Nephron progenitor cell (in vitro differentiated cells): Measurements from ENCODE around the gene SUB1.

Experiments
- DNase-seq: peaks from one replicate; pipeline ENCODE4 v3.0.0; 2021
- H3K27ac Mint-ChIP-seq: 2 replicates; pipeline ENCODE4 v1.8.0; 2021; ENCODE audit warnings: mild to moderate bottlenecking, moderate library complexity, mixed read lengths
- H3K27me3 Mint-ChIP-seq: 2 replicates; pipeline ENCODE4 v1.8.0; 2021; ENCODE audit warnings: mild to moderate bottlenecking, low read depth, mixed read lengths; ENCODE audit not compliant: poor library complexity
- H3K36me3 Mint-ChIP-seq: 2 replicates; pipeline ENCODE4 v1.8.0; 2021; ENCODE audit warnings: low read depth, mixed read lengths
- H3K4me1 Mint-ChIP-seq: 2 replicates; pipeline ENCODE4 v1.8.0; 2021; ENCODE audit warnings: mixed read lengths
- H3K4me3 Mint-ChIP-seq: 2 replicates; pipeline ENCODE4 v1.8.0; 2021; ENCODE audit warnings: mild to moderate bottlenecking, moderate library complexity, mixed read lengths
- H3K9me3 Mint-ChIP-seq: 2 replicates; pipeline ENCODE4 v1.8.0; 2021; ENCODE audit warnings: mild to moderate bottlenecking, moderate library complexity, mixed read lengths
- TF ChIP-seq, protein P1 (sequence below): fragments of 200-600 bp; sonication (generic); IDR thresholded peaks from 2 replicates; pipeline ENCODE4 v1.5.0; 2021; ENCODE audit warnings: antibody characterized with exemption

Gene SUB1

DNA sequence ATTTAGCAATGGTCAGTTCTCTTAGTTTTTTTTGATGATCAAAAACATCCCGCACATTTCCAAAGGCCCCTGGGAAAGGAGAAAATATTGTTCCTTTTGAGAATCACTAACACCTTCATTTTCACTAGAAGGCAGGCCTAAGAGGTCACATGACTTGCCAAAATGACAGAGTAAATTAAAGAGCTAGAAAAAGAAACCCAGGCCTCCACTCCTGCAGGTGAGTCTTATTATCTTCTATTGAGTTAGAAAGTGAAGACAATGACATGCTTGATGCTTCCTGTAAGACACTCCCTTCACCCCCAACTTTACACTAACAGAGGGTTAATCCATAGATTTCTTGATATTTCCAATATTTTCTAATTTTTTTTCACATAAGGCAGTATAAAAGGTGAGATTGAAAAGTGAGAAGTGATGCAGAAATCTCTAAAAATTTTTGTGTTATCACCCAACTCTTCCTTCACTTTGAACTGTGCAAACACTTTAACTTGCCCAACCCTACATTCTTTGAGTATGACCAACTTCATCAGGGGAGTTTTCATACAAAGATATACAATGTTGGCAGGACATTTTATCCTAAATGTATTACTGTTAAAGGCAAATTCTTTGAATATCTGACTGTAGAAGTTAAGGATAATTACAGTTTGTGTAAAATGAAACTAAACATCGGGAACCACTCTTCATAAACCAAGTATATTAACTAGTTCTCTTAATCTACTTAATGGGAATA lies 57.1 kb downstream of the SUB1 start:
- no peaks in the 10 kb centered on the region for H3K9me3 Mint-ChIP-seq
- peaks cover 3% of the 10 kb centered on the region for H3K27me3 Mint-ChIP-seq
- DNase-seq, result no peak
- no peak overlapping the region for H3K27ac Mint-ChIP-seq
- no peak overlapping the region for H3K4me3 Mint-ChIP-seq
- TF ChIP-seq, protein P1, sequence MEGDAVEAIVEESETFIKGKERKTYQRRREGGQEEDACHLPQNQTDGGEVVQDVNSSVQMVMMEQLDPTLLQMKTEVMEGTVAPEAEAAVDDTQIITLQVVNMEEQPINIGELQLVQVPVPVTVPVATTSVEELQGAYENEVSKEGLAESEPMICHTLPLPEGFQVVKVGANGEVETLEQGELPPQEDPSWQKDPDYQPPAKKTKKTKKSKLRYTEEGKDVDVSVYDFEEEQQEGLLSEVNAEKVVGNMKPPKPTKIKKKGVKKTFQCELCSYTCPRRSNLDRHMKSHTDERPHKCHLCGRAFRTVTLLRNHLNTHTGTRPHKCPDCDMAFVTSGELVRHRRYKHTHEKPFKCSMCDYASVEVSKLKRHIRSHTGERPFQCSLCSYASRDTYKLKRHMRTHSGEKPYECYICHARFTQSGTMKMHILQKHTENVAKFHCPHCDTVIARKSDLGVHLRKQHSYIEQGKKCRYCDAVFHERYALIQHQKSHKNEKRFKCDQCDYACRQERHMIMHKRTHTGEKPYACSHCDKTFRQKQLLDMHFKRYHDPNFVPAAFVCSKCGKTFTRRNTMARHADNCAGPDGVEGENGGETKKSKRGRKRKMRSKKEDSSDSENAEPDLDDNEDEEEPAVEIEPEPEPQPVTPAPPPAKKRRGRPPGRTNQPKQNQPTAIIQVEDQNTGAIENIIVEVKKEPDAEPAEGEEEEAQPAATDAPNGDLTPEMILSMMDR, result no peak
- no peaks in the 10 kb centered on the region for H3K4me1 Mint-ChIP-seq
- H3K36me3 Mint-ChIP-seq, result no peaks in the 10 kb centered on the region

DNA sequence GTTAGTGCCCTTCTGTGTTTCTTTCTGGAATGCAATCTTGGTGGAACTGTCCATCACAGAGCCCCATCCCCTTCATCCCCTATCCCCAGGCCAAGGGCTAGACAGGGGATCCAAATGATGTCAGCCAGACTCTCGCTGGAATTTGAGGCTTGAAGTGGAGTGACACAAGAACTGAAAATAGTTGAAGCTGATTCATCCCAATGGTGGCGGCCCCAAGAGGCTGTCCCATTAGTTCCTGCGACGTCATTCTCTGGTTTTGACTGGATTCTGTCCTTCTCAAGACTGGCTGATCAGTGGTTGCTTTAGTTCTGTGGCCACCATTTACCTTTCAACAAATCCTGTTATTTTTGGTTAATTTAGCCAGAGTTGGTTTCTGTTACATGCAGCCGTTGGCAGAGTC lies 59.9 kb downstream of the SUB1 start:
- TF ChIP-seq, protein P1, result no peak
- no peak overlapping the region for H3K27ac Mint-ChIP-seq
- no peak for DNase-seq
- H3K27me3 Mint-ChIP-seq, result peaks cover 3% of the 10 kb centered on the region
- no peaks in the 10 kb centered on the region for H3K4me1 Mint-ChIP-seq
- H3K4me3 Mint-ChIP-seq, result no peak overlapping the region
- H3K9me3 Mint-ChIP-seq, result no peaks in the 10 kb centered on the region
- no peaks in the 10 kb centered on the region for H3K36me3 Mint-ChIP-seq

DNA sequence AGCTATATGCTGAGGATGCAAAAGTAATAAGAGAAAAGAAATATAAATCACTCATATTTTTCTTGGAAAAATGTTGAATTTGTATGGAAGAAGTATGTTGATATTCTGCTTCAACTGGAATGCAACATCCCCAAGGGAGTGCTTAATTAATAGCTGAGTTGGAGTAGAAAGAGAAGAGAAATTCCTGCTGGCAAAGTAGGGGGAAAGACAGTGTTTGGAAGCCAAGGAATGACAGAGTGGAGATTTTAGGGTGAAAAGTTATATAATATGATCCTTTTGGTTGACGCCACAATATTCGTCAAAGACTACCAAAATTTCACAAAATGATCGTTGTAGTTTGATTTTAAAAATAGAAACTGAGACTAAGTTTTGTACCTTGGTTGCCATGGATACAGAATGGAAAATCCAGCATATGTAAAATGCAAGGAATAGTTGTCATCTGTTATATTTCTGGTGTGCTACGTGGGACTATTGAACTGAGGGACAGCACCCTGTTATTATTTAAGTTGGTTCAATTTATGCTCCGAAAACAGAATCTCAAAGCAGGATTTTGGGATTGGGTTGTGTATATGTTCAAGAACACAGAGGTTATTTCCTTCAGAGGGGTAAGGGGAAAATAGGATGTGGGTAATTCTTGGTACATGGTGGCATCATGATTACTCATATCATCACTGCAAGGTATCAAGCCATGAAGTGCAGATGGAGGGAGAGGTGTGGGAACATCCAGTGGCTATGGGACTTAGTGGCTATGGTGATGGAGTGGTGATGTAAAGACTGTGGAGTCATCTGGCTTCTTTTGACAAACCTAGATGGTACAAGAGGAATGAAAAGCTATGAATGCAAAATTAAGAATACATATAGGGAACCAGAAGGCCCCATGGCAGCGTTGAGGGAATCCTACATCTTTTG lies 61.0 kb downstream of the SUB1 start:
- H3K4me3 Mint-ChIP-seq, result no peak overlapping the region
- H3K27ac Mint-ChIP-seq, result no peak overlapping the region
- TF ChIP-seq, protein P1, result no peak
- H3K9me3 Mint-ChIP-seq, result no peaks in the 10 kb centered on the region
- H3K27me3 Mint-ChIP-seq, result peaks cover 3% of the 10 kb centered on the region
- no peak for DNase-seq
- H3K36me3 Mint-ChIP-seq, result no peaks in the 10 kb centered on the region
- H3K4me1 Mint-ChIP-seq, result no peaks in the 10 kb centered on the region

DNA sequence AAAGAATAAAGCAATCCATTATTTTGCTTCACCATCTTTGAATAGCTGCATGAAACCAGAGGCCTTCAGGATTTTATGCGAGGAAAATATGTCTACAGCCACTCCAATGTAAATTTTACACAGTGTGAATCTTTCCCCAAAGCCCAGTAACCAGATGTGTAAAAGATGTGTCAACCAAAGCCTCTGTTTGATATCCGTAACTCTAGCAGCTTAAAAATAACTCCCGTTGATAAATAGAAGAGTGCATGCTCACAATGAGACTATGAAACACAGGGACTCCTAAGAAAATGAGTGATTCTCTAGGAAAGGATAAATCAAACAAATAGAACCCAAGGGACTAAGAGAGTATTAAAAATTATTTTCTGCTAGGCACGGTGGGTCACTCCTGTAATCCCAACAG lies 65.7 kb downstream of the SUB1 start:
- Mint-ChIP-seq H3K27me3 (peaks cover 13% of the 10 kb centered on the region), H3K9me3 (peaks cover 14% of the 10 kb centered on the region), H3K36me3 (no peaks in the 10 kb centered on the region), H3K4me3 (no peak overlapping the region), H3K4me1 (no peaks in the 10 kb centered on the region), H3K27ac (no peak overlapping the region)
- TF ChIP-seq, protein P1, result no peak
- no peak for DNase-seq

DNA sequence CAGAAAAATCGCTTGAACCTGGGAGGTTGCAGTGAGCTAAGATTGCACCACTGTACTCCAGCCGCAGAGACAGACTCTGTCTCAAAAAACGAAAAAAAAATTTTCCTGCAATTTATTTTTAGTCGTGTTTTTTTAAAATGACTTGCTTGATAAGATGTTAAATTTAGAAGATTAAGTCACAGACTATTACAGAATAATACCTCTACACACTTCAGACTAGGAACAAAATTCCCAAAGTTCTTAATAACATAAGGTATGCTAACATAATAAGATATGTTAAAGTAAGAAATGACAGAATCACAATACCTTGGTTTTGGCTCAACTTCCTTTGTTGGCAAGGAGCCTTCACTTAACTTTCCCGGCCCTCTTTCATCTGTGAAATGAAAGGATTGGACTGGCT lies 66.3 kb downstream of the SUB1 start:
- no peak overlapping the region for H3K4me3 Mint-ChIP-seq
- peaks cover 20% of the 10 kb centered on the region for H3K9me3 Mint-ChIP-seq
- no peaks in the 10 kb centered on the region for H3K36me3 Mint-ChIP-seq
- H3K27ac Mint-ChIP-seq, result no peak overlapping the region
- TF ChIP-seq, protein P1, result no peak
- H3K27me3 Mint-ChIP-seq, result peaks cover 13% of the 10 kb centered on the region
- DNase-seq, result no peak
- H3K4me1 Mint-ChIP-seq, result no peaks in the 10 kb centered on the region
